IPS-18a (cell line): ENCODE data around the gene TMX1.
A peak's percentile ranks its signal among the peaks of the same experiment; 100 is the strongest.

Experiments used
- H3K27ac ChIP-seq: one replicate; pipeline ENCODE4 v1.5.1; 2013; ENCODE audit warnings: low read length
- H3K27me3 ChIP-seq: one replicate; pipeline ENCODE4 v1.6.1; 2013; ENCODE audit warnings: mild to moderate bottlenecking, low read length; ENCODE audit not compliant: control insufficient read depth, insufficient read depth
- H3K36me3 ChIP-seq: one replicate; pipeline ENCODE4 v1.6.1; 2013; ENCODE audit warnings: low read depth, low read length; ENCODE audit not compliant: control insufficient read depth
- H3K4me1 ChIP-seq: one replicate; pipeline ENCODE4 v1.6.1; 2013; ENCODE audit warnings: low read depth, low read length; ENCODE audit not compliant: control insufficient read depth
- H3K4me3 ChIP-seq: one replicate; pipeline ENCODE4 v1.5.1; 2013; ENCODE audit warnings: low read length
- H3K9ac ChIP-seq: one replicate; pipeline ENCODE4 v1.6.1; 2013; ENCODE audit warnings: mild to moderate bottlenecking, low read length, moderate library complexity
- H3K9me3 ChIP-seq: one replicate; pipeline ENCODE4 v1.6.1; 2013; ENCODE audit warnings: low read depth, low read length; ENCODE audit not compliant: control insufficient read depth

The TMX1 gene, protein sequence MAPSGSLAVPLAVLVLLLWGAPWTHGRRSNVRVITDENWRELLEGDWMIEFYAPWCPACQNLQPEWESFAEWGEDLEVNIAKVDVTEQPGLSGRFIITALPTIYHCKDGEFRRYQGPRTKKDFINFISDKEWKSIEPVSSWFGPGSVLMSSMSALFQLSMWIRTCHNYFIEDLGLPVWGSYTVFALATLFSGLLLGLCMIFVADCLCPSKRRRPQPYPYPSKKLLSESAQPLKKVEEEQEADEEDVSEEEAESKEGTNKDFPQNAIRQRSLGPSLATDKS

DNA sequence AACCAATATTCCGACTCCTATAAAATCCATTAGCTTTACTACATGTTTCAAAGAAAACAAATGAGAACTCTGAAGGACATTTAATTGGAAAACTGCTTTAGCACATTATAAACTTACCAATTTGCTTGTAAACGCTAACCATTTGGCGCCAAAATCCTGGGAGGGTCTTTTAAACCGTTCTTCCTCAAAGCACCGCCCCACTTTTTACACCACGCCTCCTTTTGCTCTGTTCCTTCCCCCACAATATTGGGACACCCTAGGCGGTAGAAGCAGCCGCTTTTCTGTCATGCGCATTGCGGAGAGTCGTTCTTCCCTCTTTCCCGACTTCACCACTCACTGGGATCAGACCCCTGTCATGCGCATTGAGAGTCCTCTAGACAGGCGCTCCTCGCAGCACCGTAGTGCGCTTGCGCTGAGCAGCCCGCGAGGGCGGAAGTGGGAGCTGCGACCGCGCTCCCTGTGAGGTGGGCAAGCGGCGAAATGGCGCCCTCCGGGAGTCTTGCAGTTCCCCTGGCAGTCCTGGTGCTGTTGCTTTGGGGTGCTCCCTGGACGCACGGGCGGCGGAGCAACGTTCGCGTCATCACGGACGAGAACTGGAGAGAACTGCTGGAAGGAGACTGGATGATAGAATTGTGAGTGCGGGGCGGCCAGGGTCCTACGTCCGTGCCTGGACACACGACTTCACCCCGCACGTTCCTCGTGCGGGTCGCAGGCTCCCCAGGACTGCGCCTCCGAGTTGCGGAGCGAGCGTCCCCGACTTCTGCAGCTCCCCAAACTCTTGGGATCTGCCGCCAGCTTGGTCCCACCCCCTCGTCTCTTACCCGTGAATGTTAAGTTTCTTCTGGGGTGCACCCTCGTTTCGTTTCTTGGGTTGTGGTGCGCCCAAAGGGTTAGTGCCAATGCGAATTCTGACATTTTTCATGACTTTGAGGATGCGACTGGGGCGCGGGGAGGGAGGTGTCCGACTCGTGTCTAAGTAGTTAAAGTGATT lies at the start of gene TMX1:
TMX1 (plus strand) TSS at position 435 of the 991 bp plus-strand sequence; CDS start at position 481, 46 bp downstream.
- peak within 1 kb of the TSS; percentile 85 for H3K4me3 ChIP-seq

DNA sequence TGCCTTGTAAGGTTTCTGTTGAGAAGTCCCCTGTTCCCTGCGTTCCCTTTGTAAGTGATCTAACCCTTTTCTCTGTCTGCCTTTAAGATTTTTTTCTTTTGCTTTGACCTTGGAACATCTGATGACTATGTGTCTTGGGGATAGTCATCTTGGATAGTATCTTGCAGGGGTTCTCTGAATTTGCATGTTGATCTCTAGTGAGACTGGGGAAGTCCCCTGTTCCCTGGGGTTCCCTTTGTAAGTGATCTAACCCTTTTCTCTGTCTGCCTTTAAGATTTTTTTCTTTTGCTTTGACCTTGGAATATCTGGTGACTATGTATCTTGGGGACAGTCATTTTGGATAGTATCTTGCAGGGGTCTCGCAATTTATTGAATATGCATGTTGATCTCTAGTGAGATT lies 38.2 kb upstream of the TMX1 start:
- H3K36me3 ChIP-seq, result no peaks in the 10 kb centered on the region
- no peak overlapping the region for H3K4me3 ChIP-seq
- no peaks in the 10 kb centered on the region for H3K9me3 ChIP-seq
- no peaks in the 10 kb centered on the region for H3K4me1 ChIP-seq
- H3K9ac ChIP-seq, result no peak overlapping the region
- H3K27ac ChIP-seq, result no peak overlapping the region
- H3K27me3 ChIP-seq, result no peaks in the 10 kb centered on the region

More for the DNA sequence above, at the start of gene TMX1:
- Histone ChIP-seq H3K27ac (peak within 1 kb of the TSS; percentile 74), H3K9me3 (no peaks in the 10 kb centered on the region), H3K27me3 (no peaks in the 10 kb centered on the region), H3K36me3 (peaks cover 8% of the 10 kb centered on the region), H3K9ac (peak within 1 kb of the TSS; percentile 81), H3K4me1 (peaks cover 30% of the 10 kb centered on the region)

DNA sequence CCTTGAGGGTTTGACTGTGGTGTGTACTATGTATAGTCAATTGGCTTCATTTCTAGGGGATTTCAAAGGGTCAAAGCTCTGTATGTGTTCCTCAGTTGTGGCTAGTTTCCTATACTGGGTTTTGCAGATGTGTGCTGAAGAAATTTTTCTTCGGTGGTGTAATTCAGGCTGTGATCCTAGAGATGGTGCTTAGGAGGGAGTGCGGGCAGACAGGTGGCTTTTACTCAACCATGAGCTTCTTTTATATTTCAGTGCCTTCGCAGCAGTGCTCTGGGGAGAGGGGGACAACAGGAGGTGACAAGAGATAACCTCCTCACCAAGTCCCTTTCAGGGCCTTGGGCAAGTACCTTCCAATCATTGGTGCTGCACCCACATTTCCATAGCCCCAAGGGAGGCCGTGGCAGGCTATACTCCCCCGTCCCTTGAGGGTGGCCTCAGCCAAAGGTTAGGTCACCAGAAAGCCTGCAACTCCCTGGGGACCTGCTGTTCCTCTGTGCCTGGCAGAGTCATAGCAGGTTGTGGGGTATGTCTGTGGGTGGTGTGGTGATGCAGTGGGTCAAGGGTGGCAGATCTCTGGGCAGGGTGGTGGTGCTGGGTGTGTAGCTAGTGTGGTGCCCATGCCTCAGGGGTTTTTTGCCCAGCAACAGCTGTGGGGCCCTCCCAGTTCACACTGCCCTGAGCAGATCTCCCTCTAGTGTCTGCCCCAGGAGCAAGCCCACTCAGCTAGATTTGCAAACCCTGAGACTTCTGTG lies 37.0 kb upstream of the TMX1 start:
- no peak overlapping the region for H3K27ac ChIP-seq
- H3K9me3 ChIP-seq, result no peaks in the 10 kb centered on the region
- no peaks in the 10 kb centered on the region for H3K27me3 ChIP-seq
- H3K4me3 ChIP-seq, result no peak overlapping the region
- no peaks in the 10 kb centered on the region for H3K36me3 ChIP-seq
- no peak overlapping the region for H3K9ac ChIP-seq
- H3K4me1 ChIP-seq, result no peaks in the 10 kb centered on the region

GRCh38 chr14:51203881-51204280 lies 36.2 kb upstream of the TMX1 start:
- no peaks in the 10 kb centered on the region for H3K27me3 ChIP-seq
- H3K9ac ChIP-seq, result no peak overlapping the region
- H3K36me3 ChIP-seq, result no peaks in the 10 kb centered on the region
- no peaks in the 10 kb centered on the region for H3K9me3 ChIP-seq
- no peak overlapping the region for H3K4me3 ChIP-seq
- H3K27ac ChIP-seq, result no peak overlapping the region
- H3K4me1 ChIP-seq, result no peaks in the 10 kb centered on the region

- H3K9me3 ChIP-seq, result no peaks in the 10 kb centered on the region
- no peak overlapping the region for H3K9ac ChIP-seq
- no peak overlapping the region for H3K4me3 ChIP-seq
- H3K27me3 ChIP-seq, result no peaks in the 10 kb centered on the region
- no peaks in the 10 kb centered on the region for H3K4me1 ChIP-seq
- H3K27ac ChIP-seq, result no peak overlapping the region
- no peaks in the 10 kb centered on the region for H3K36me3 ChIP-seq
These were observed 34.6 kb upstream of the TMX1 start for GRCh38 chr14:51205486-51205885.

DNA sequence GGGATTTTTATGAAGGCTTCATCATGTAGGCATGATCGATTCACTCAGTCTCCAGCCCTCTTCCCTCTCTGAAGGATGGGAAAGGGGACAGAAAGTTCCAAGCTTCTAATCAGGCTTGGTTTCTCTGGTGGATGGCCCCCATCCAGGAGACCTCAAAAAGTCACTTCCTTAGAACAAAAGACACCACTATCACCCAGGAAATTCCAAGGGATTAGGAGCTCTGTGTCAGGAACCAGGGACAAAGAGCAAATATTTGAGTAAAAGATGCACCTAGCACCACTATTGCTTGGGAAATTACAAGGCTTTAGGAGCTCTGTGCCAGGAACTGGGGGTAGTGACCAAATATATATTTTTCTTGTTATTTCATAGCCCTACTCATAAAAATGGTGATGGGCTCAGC lies 33.6 kb upstream of the TMX1 start:
- Histone ChIP-seq H3K4me3 (no peak overlapping the region), H3K4me1 (no peaks in the 10 kb centered on the region), H3K9ac (no peak overlapping the region), H3K36me3 (no peaks in the 10 kb centered on the region), H3K27ac (no peak overlapping the region), H3K27me3 (no peaks in the 10 kb centered on the region), H3K9me3 (no peaks in the 10 kb centered on the region)

- no peaks in the 10 kb centered on the region for H3K27me3 ChIP-seq
- no peak overlapping the region for H3K9ac ChIP-seq
- no peaks in the 10 kb centered on the region for H3K36me3 ChIP-seq
- H3K4me1 ChIP-seq, result no peaks in the 10 kb centered on the region
- H3K27ac ChIP-seq, result no peak overlapping the region
- no peaks in the 10 kb centered on the region for H3K9me3 ChIP-seq
- no peak overlapping the region for H3K4me3 ChIP-seq
These were observed 32.4 kb upstream of the TMX1 start for GRCh38 chr14:51207621-51208020.

DNA sequence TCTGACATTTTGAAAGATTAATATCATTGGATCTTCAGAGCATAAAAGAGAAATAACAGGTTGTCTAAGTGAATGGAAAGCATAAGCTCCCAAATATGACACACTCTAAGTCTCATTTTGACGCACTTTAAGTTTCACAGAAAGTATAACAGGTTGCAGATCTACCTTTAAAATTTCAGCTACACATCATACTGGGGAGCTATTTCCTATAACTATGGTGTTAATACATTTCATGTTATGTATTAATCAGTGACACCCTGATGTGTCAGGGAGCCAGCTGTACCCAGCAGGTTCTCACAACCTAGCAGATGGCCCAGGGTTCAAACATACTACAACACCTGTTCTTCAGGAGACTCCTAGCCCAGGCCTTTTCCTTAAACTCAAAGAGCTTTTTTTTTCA lies 31.1 kb upstream of the TMX1 start:
- Histone ChIP-seq H3K4me3 (no peak overlapping the region), H3K36me3 (no peaks in the 10 kb centered on the region), H3K9me3 (no peaks in the 10 kb centered on the region), H3K9ac (no peak overlapping the region), H3K4me1 (no peaks in the 10 kb centered on the region), H3K27ac (no peak overlapping the region), H3K27me3 (no peaks in the 10 kb centered on the region)

GRCh38 chr14:51209457-51209856 lies 30.6 kb upstream of the TMX1 start:
- H3K36me3 ChIP-seq, result no peaks in the 10 kb centered on the region
- no peak overlapping the region for H3K9ac ChIP-seq
- no peaks in the 10 kb centered on the region for H3K9me3 ChIP-seq
- no peaks in the 10 kb centered on the region for H3K4me1 ChIP-seq
- no peak overlapping the region for H3K27ac ChIP-seq
- H3K4me3 ChIP-seq, result no peak overlapping the region
- no peaks in the 10 kb centered on the region for H3K27me3 ChIP-seq

- Histone ChIP-seq H3K4me1 (no peaks in the 10 kb centered on the region), H3K9me3 (no peaks in the 10 kb centered on the region), H3K27me3 (no peaks in the 10 kb centered on the region), H3K4me3 (no peak overlapping the region), H3K9ac (no peak overlapping the region), H3K27ac (no peak overlapping the region), H3K36me3 (no peaks in the 10 kb centered on the region)
These were observed 29.5 kb upstream of the TMX1 start for GRCh38 chr14:51210594-51210993.

GRCh38 chr14:51211149-51211548 lies 28.9 kb upstream of the TMX1 start:
- Histone ChIP-seq H3K27ac (no peak overlapping the region), H3K9ac (no peak overlapping the region), H3K4me1 (no peaks in the 10 kb centered on the region), H3K4me3 (no peak overlapping the region), H3K36me3 (no peaks in the 10 kb centered on the region), H3K27me3 (no peaks in the 10 kb centered on the region), H3K9me3 (no peaks in the 10 kb centered on the region)
